CD4-positive, alpha-beta T cell treated with Interleukin-17A for 1 hour (primary cell): Measurements from ENCODE around the gene TMEM88.
A peak's percentile ranks its signal among the peaks of the same experiment; 100 is the strongest.

ENCODE experiments used
- DNase-seq: peaks from one replicate; pipeline ENCODE4 v3.0.0-alpha.2; 2020

The TMEM88 gene

GRCh38 chr17:7845359-7846062 is 9.4 kb upstream of the TMEM88 start:
- peak; percentile 18 for DNase-seq

GRCh38 chr17:7846063-7846735 is 8.7 kb upstream of the TMEM88 start:
- DNase-seq: no peak

GRCh38 chr17:7846765-7847661 is 7.9 kb upstream of the TMEM88 start:
- DNase-seq: peak; percentile 32

- peak; percentile 38 for DNase-seq
Measured at GRCh38 chr17:7848131-7848579, 6.7 kb upstream of the TMEM88 start.

- no peak for DNase-seq
Measured at GRCh38 chr17:7848739-7849129, 6.1 kb upstream of the TMEM88 start.

GRCh38 chr17:7849130-7849750 is 5.6 kb upstream of the TMEM88 start:
- peak; percentile 23 for DNase-seq

GRCh38 chr17:7849751-7850504 is 4.9 kb upstream of the TMEM88 start:
- no peak for DNase-seq

GRCh38 chr17:7850701-7851437 is 4.0 kb upstream of the TMEM88 start:
- DNase-seq: peak; percentile 23

- peak; percentile 95 for DNase-seq
Measured at GRCh38 chr17:7851438-7852261, 3.2 kb upstream of the TMEM88 start.

GRCh38 chr17:7852262-7852670 is 2.6 kb upstream of the TMEM88 start:
- no peak for DNase-seq

GRCh38 chr17:7852919-7853690 is 1.8 kb upstream of the TMEM88 start:
- peak; percentile 39 for DNase-seq

GRCh38 chr17:7853691-7854038 is 1.2 kb upstream of the TMEM88 start:
- DNase-seq: peak; percentile 34

GRCh38 chr17:7854078-7854777 is 638 bp upstream of the TMEM88 start:
- peak; percentile 25 for DNase-seq

GRCh38 chr17:7855660-7856010 is 769 bp downstream of the TMEM88 start:
- no peak for DNase-seq

GRCh38 chr17:7856011-7856810 is 1.3 kb downstream of the TMEM88 start:
- peak; percentile 60 for DNase-seq

GRCh38 chr17:7856811-7857712 is 2.2 kb downstream of the TMEM88 start, which contains the start of gene NAA38:
Gene NAA38 (minus strand): TSS chr17:7857559. CDS start chr17:7857463, 96 bp downstream.
- DNase-seq: peak; percentile 98
